Sciatic nerve (tissue), 2 donors: Measurements from ENCODE around the gene PACS1. TPM values are rescaled to one million over a fixed set of nuclear protein-coding genes. Genes with fewer than 3 reads are reported as not detected.

Experiments used
- ATAC-seq: fragments of 200-7000 bp; cut with Tn5 transposase; one replicate; pipeline ENCODE4 v1.9.1; 2020; ENCODE audit warnings: mild to moderate bottlenecking, moderate library complexity
- DNase-seq: peaks from one replicate; pipeline ENCODE4 v3.0.0-alpha.2; 2020; ENCODE audit warnings: low spot score
- intact Hi-C: fragments of 100-400 bp; cut with DNase I; formaldehyde crosslinking; loops from one replicate; pipeline ENCODE4 v1.14.2; 2022
- total RNA-seq: library from RNA; stranded (reverse); fragmentation: NEBNext Ultra II Directional; extraction: Animal tissue kit (Norgen Biotek cat#: 25700); gene quantifications from one replicate; pipeline ENCODE4 v1.2.1, GENCODE V29; 2021
- donor health status: DM: no; HTN: no; CAD: no.
- donor health status: DM: no; HTN: no; CAD: no.

Gene PACS1
- total RNA-seq, 1 donor from 2014 or later = 80.3 TPM

GRCh38 chr11:66047541-66048365 is 22.3 kb upstream of the PACS1 start:
- intact Hi-C loops = no loop called here
- ATAC-seq = no peak
- DNase-seq = no peak

GRCh38 chr11:66048547-66049323 is 21.3 kb upstream of the PACS1 start, which contains the start of gene GAL3ST3:
GAL3ST3 (minus strand) TSS chr11:66049161; CDS start chr11:66045415, 3,746 bp downstream.
- ATAC-seq (no peak), DNase-seq (no peak)
- intact Hi-C loops = no loop called here

- ATAC-seq = no peak
- intact Hi-C loops = no loop called here
- no peak for DNase-seq
Observed at GRCh38 chr11:66050581-66051231, 19.4 kb upstream of the PACS1 start.

- intact Hi-C loops = no loop called here
- ATAC-seq = no peak
Observed at GRCh38 chr11:66051371-66051765, 18.7 kb upstream of the PACS1 start.

GRCh38 chr11:66051766-66052663 is 18.1 kb upstream of the PACS1 start, which contains the start of gene SF3B2:
SF3B2 (plus strand) TSS chr11:66052364; CDS start chr11:66052385, 21 bp downstream.
- peak; percentile 99 for ATAC-seq
- intact Hi-C loops = no loop called here
- peak; percentile 97 for DNase-seq

More at GRCh38 chr11:66051371-66051765, 18.7 kb upstream of the PACS1 start:
- DNase-seq = no peak

GRCh38 chr11:66052664-66052982 is 17.4 kb upstream of the PACS1 start:
- ATAC-seq (no peak), DNase-seq (no peak)
- intact Hi-C loops = no loop called here

GRCh38 chr11:66055021-66055420 is 15.1 kb upstream of the PACS1 start:
- no peak for DNase-seq
- intact Hi-C loops = no loop called here
- ATAC-seq = no peak

- ATAC-seq (no peak), DNase-seq (no peak)
- intact Hi-C loops = no loop called here
Observed at GRCh38 chr11:66056501-66056900, 13.6 kb upstream of the PACS1 start.

- no peak for DNase-seq
- ATAC-seq = no peak
- intact Hi-C loops = no loop called here
Observed at GRCh38 chr11:66059966-66060680, 9.9 kb upstream of the PACS1 start.

- no peak for ATAC-seq
- intact Hi-C loops = no loop called here
Observed at GRCh38 chr11:66061268-66061667, 8.8 kb upstream of the PACS1 start.

GRCh38 chr11:66062408-66062807 is 7.7 kb upstream of the PACS1 start:
- intact Hi-C loops = no loop called here
- DNase-seq = no peak
- no peak for ATAC-seq

More at GRCh38 chr11:66061268-66061667, 8.8 kb upstream of the PACS1 start:
- no peak for DNase-seq

- no peak for ATAC-seq
- intact Hi-C loops = no loop called here
- no peak for DNase-seq
Observed at GRCh38 chr11:66063900-66064299, 6.2 kb upstream of the PACS1 start.

- intact Hi-C loops = no loop called here
- no peak for DNase-seq
- ATAC-seq = no peak
Observed at GRCh38 chr11:66064571-66064970, 5.5 kb upstream of the PACS1 start.

- DNase-seq (no peak), ATAC-seq (no peak)
- intact Hi-C loops = no loop called here
Observed at GRCh38 chr11:66066751-66067150, 3.3 kb upstream of the PACS1 start.

- intact Hi-C loops = no loop called here
- ATAC-seq = no peak
- peak; percentile 51 for DNase-seq
Observed at GRCh38 chr11:66067640-66068039, 2.4 kb upstream of the PACS1 start.

- intact Hi-C loops = no loop called here
- DNase-seq = peak; percentile 81
- ATAC-seq = peak; percentile 58
Observed at GRCh38 chr11:66068154-66068821, 1.8 kb upstream of the PACS1 start.

GRCh38 chr11:66068923-66069714 is 953 bp upstream of the PACS1 start:
- DNase-seq (peak; percentile 71), ATAC-seq (peak; percentile 48)
- intact Hi-C loops = no loop called here
